HG03442 (cell line): ENCODE measurements around the gene ZSCAN26.
A peak's percentile ranks its signal among the peaks of the same experiment; 100 is the strongest.
"Not testable (repeated sequence)": the region's sequence is repeated elsewhere in the genome, so short reads cannot be mapped to it uniquely, and the experiment has no call there.

Source experiments
- ATAC-seq: cut with Tn5 transposase; IDR thresholded peaks from one replicate; pipeline ENCODE4 v1.9.1; 2021; ENCODE audit warnings: mild to moderate bottlenecking, moderate library complexity; ENCODE audit not compliant: unreplicated experiment

The ZSCAN26 gene

DNA sequence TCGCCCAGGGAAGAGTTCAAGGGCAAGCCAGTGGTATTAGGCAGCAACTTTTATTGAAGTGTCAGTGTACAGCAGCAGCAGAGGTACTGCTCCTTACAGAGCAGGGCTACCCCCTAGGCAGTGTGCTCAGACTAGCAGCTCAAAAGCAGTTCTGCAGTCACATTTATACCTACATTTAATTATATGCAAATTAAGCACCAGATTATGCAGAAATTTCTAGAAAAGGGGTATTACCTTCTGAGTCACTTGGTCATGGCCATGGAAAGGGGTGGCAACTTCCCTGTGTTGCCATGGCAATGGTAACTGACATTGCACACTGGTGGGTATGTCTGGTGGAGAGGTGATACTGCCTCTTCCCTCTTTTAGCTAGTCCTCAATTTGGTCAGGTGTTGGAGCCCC lies 12.8 kb upstream of the ZSCAN26 start:
- ATAC-seq, result no peak

DNA sequence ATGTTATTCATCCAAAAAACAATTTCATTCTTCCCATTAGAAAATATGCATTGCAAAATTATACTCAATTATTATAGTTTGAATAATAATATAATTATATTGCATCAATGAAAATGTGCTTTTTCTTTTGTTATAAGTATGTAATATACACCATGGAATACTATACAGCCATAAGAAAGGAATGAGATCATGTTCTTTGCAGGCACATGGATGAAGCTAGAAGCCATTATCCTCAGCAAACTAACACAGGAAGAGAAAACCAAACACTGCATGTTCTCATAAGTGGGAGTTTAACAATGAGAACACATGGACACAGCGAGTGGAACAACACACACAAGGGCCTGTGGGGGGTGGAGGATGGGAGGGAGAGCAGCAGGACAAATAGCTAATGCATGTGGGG lies 9.9 kb upstream of the ZSCAN26 start:
- ATAC-seq, result no peak

DNA sequence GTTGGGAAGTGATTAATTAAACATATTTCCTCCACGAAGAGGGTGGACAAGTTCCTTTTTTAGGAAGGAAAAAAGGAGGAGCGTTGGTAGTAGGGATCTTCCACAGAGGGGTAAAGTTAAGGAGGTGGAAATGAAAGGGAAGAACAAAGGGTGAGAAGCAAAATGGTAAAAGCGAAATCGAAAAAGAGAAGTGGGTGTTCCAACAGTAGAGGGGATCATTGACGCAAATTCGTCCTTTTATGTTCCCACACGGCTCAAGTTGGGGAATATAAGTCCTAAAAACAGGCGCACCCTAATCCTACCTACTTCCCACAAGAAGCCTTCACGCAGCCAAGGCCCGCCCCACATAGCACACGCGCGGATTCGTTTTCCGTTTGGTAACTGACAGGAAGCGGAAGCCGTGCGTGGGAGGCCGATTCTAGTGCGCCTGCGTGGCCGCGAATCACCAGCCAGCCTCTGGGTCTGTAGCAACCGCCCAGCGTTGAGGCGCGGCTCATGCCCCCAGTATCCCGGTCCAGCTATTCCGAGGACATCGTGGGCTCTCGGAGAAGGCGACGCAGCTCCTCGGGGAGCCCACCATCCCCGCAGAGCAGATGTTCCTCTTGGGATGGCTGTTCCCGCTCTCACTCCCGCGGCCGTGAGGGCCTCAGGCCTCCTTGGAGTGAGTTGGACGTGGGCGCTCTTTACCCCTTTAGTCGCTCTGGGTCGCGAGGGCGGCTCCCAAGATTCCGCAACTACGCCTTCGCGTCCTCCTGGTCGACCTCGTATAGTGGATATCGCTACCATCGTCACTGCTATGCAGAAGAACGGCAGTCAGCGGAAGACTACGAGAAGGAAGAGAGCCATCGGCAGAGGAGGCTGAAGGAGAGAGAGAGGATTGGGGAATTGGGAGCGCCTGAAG lies 7.8 kb upstream of the ZSCAN26 start, which contains the start of gene NKAPL:
TSS of gene NKAPL (plus strand) at position 421 of the 901 bp plus-strand sequence. CDS start at position 496, 75 bp downstream.
- ATAC-seq, result no peak

DNA sequence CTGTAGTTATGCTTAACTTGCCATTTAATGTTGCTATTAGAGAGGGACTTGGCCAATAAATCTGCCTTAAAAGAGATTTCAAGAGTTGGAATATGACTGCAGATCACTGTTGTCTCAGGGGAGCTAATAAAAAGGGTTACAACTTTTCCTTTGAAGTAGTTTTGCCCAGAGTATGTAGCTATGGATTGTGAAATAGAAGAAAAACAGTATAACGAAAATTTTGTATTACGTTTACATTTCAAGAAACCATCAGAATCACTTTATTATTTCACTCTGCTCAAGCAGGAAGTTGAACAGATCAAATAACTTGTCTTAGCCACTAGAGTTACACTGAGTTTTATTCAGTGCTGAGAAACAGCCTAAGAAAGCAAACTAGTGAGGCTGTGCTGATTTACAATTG lies 3.0 kb upstream of the ZSCAN26 start:
- ATAC-seq, result no peak

DNA sequence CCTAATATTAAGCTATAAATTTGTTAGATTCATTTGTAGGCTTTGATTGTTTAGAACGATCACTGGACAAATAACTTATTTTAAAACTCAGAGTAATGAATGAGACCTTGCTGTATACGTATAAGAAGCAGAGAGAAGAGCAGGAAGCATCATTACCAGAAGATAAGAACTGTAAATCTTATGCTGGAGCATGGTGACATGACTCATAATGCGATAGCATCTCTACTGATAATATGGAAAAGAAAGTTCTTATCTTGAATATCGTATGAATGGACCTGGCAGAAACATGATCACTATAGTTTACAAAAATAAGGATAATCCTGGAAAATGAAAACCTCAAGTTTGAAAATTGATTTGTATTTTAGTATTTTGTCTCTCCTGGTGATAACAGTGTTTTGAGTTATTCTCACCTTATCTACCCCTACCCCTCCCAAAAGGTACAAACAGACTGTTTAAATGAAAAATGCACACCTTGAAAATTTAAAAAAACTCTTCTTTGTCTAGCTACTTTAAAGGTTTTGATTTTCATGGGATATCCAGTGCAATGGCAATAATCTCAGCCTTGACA lies 2.0 kb upstream of the ZSCAN26 start:
- no peak for ATAC-seq

DNA sequence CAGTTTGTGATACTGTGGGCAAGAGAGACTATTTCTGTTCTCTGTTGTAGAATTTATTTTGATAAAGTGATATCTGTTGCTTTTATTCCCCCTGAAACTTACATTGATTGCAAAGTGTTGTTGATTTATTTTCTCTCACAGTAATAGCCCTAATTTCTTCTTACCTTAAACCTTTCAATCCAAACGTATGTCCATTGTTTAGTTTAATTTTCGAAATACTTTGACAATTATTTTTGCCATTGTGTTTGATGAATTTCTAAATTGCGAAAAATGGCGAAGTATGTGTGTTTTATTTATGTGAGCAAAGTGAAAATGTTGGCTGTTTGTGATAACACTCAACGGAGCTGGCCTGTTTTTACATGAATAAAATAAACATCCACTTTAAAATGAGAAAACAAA lies 381 bp upstream of the ZSCAN26 start:
- no peak for ATAC-seq

DNA sequence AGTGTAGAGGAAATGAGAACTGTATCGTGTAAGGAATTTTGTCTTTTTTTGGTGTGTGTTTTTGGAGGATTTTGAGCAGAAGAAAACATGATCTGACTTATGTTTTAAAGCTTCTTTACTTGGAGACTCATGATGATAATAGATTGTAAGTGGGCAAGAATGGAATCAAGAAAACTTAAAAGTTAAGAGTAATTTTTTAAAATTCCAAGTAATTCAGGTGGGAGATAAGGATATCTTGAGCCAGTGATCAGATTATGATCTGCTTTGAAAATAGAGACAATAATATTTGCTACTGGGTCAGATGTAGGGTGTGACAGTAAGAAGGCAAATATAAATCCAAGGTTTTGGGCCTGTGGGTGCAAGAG lies 734 bp downstream of the ZSCAN26 start:
- ATAC-seq, result no peak

DNA sequence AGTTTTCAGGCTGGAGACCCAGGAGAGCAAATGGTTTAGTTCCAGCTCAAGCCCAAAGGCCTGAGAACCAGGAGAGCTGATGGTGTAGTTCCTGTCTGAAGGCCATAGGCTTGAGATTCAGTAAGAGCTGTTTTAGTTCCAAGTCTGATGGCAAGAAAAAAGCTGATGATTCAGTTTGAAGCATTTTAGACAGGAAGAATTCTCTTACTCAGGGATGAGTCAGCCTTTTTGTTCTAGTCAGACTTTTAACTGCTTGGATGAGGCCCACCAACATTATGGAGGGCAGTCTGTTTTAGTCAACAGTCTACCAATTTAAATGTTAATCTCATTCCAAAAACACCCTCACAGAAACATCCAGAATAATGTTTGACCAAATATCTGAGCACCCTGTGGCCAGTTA lies 2.5 kb downstream of the ZSCAN26 start:
- no peak for ATAC-seq

DNA sequence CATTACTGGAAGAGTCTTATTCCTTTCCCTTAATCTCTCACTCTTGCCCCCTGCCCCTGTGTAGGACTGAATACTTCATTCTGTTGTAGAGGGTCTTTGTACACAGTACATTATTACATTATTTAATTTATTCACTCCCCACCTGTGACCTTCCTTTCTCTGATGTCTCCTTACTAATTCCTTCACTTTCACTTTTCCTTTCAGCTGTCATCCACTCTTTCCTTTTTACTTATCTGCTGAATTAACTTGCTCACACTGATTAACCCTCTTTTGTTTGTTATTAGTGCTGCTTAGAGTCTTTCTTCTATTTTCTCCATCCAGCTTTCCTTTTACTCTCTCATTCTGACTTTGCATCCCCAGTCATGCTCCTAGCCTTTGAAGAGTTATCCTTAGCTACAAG lies 7.9 kb downstream of the ZSCAN26 start:
- no peak for ATAC-seq

DNA sequence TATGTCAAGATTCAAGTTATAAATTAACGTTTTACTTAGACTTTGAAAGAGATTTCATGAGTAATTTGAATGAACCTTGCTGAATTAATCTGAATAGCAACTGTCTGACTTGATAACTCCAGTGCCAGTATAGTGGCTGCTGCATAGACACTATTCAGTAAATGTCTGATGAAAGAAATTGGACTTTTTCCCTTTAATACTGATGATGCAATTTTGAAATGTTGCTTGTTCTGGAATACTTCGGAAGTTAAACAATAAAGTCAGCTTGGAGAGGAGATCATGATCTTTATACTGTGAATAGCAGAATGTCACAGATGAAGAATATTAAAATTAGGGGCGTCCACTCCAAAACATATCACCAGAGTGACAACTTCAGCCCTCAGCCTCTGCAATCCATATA lies 10.8 kb downstream of the ZSCAN26 start:
- no peak for ATAC-seq

DNA sequence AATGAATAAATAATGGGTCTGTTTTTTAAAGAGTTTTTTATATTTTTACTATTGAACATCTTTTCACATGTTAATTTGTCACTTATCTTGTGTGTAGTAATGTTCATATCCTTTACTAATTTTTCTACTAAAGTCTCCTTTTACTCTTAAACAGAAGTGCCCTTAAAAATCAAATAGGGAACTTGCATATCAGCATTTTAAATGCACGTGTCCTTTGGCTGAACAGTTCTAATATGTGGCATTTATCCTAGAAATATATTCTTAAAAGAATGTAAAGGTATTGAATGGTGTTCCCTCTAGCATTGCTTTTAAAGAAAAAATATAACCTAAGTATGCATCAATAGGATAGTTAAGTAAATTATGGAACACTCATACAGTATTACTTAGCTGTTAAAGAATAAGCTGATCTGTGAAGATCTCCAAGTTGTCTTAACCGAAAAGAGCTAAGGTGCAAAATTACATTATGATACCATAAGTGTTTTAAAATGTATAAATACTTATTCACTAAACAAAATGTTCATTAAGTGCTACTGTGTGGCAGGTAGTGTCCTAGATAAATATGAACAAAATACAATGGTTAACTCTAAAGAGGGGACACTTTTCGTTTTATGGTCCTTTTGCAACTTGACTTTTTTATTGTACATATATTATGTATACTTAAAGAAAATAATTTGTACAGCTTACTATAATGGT lies 13.8 kb downstream of the ZSCAN26 start:
- ATAC-seq, result no peak

DNA sequence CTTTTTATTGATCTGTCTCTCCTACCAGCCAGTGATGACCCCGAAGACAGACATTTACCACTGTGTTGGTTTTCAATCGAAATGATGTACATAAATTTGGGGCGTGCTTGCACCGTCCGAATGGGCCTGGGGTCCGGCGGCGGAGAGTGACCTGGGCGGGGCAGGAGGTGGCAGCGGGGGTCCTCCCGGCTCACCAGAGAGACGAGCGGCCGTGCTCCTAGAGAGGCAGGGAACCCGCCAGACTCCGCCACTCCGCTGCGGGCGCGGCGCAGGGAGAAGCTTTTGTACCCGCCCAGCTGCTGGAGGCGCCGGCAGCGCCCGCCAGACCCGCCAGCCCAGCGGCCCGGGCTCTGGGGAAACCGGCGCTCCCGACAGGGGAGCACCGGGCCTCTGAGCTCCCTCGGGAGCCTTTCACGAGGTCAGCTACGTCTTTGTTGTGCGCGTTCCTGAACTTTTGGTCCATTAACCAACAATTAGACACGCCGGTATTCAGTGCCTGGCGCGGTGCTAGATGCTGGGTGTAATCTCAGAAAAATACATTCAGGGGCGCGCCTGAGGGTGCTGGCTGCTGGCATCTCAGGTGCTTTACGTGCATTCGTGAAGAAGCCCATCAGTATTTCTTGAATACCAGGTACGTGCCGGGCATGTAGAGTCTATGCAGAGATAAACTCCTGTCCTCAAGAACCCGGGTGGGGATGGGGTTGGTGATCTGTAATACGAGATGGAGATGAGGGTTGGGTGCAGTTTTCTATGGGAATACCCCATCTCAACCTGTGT lies 14.5 kb downstream of the ZSCAN26 start, which contains the start of gene PGBD1:
TSS of gene PGBD1 (plus strand) at position 285 of the 777 bp plus-strand sequence. CDS start 2,242 bp downstream, outside the sequence.
- ATAC-seq, result peak; percentile 87

DNA sequence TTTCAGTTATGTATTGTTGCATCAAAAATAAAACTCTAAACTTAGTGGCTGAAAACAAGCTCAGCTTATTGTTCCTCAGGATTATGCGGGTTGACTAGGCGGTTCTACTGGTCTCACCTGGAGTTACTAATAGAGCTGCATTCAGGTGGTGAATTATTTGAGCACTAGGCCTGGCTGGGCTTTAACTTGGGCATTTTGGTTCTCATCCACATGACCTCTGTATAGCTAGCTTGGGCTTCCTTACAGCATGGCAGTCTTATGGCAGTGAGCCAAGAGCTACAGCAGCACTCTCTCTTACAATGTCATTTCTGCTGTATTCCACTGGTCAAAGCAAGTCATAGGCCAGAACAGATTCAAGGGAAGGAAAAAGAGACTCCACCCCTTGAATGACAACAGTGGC lies 16.0 kb downstream of the ZSCAN26 start:
- ATAC-seq, result no peak

DNA sequence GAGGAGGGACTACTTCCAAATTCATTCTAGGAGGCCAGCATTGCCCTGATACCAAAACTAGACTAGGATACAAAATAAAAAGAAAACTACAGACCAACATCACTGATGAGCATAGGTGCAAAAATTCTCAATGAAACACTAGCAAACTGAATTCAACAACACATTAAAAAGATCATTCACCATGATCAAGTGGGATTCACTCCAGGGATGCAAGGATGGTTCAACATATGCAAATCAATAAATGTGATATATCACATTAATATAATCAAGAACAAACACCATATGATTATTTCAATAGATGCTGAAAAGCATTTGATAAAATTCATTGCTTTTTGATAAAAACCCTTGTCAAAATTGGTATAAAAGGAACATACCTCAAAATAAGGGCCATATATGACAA lies 24.6 kb downstream of the ZSCAN26 start:
- ATAC-seq, result no peak

DNA sequence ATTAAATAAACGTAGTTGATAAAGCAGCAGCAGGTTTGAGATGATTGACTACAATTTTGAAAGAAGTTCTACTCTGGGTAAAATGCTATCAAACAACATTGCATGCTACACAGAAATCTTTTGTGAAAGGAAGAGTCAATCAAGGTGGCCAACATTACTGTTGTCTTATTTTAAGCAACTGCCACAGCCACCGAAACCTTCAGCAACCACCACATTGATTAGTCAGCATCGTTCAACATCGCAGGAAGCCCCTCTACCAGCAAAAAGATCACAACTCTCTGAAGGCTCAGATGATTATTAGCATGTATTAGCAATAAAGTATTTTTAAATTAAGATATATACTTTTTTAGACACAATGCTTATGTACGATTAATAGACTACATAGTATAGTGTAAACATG lies 28.4 kb downstream of the ZSCAN26 start:
- ATAC-seq, result no peak

DNA sequence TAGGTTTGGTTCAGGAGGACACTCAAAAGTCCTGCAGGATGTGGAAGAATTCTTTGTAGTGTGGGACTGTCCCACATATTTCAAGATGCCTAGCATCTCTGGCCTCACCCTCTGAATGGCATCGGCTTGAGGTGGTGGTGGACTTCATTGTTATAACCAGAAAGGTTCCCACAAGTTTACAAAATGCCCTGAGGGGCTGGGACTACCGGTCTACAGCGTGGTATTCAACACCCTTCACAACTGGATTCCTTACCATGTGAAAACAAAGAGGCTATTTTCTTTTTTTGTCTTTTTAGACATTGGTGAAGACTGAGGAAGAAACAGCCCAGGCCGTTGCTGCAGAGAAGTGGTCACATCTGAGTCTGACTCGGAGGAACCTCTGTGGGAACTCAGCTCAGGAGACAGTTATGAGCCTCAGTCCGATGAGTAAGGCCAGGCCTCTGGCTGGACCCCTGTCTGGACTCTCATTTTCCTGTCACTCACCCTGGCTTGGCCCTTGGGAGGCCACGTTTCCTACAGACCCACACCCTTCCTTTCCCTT lies 29.6 kb downstream of the ZSCAN26 start:
- no peak for ATAC-seq

DNA sequence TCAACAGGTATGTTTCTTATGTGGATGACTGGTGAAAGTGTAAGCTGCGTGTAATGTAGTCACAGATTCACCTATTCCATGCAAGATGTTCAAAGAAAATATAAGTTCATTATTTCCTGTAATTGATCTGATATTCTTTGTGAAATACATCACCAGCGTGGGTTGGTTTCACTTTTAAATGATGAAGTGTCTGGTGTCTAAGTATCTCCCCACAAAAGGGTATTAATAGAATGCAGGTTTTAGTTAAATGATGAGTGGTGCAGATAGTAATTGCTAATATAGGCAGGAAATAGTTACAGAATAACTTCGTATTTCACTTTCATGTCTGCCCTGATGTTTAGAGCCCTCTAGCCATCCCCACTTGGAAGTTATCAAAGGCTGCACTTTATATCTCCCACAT lies 36.6 kb downstream of the ZSCAN26 start:
- no peak for ATAC-seq

DNA sequence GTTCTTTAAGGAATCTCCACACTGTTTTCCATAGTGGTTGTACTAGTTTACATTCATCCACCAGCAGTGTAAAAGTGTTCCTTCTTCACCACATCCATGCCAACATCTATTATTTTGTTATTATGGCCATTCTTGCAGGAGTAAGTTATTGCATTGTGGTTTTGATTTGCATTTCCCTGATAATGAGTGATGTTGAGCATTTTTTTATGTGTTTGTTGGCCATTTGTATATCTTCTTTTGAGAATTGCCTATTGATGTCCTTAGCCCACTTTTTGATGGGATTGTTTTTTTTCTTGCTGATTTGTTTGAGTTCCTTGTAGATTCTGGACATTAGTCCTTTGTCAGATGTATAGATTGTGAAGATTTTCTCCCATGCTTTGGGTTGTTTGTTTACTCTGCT lies 39.4 kb downstream of the ZSCAN26 start:
- ATAC-seq, result not testable (repeated sequence)

DNA sequence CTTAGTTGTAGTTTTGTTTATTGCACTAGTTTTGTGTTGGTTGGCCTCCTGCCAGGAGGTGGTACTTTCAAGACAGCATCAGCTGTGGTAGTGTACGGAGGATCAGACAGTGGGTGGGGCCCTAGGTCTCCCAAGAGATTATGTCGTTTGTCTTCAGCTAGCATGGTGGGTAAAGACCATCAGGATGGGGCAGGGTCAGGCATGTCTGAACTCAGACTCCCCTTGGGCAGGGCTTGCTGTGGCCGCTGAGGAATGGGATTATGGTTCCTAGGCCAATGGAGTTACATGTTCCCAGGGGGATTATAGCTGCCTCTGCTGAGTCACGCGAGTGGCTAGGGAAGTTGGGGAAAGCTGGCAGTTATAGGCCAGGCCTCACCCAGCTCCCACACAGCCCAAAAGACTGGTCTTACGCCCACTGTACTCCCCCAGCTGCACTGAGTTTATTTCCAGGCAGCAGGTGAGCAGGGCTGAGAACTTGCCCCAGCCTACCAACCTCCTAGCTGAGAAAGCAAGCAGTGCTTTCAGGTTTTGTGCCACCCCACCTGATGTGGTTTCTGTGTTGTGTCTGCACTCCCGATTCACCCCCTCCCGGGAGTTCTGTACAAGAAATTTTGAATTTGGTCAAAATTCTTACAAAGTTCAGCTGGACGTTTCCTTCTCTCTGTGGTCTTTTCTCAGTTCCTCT lies 44.3 kb downstream of the ZSCAN26 start:
- no peak for ATAC-seq

DNA sequence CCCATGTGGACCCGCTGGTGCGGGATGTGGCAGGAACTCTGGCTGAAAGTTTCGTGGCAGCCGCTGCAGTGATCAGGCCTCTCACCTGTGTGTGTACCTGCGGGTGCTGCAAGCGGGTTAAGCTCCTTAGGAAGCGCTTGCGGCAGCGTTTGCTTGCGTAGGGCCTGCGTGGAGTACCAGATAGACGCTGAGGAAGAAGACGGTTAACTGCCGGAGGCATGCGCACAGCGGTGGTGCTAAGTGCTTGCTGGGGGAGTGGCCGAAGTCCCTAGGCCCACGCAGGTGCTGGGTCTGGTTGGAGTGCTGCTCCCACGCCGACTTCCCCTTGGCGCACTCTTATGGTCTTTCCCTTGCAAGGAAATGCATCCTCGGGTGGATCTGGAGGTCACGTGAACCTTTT lies 46.0 kb downstream of the ZSCAN26 start:
- ATAC-seq, result no peak
